ENCODE data around the gene CTNNA3.

CTNNA3 gene

DNA sequence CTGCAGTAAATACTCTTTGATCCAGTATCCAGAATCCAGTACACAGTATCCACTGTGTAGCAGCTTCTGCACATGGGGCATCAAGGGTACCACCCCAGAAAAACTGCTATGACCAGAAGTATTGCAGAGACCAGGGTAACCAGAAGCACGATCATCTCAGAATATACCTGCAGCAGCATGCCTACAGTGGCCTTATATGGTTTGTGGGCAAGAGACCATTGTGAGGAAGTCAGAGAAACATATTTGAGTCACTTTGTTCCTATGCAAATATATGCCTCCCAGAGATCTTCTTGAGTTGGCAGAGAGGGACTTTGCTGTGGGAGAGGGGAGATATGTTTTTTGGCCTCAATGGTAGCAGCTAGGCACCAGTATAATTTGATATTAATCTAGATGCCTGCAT, 976.5 kb downstream of the CTNNA3 start:
- no peak overlapping the region for H3K4me3 ChIP-seq (ENCODE audit: low read length in 2 of 2)
- H3K27ac ChIP-seq (ENCODE audit: low read depth in 2 of 2, low read length in 2 of 2) = no peak overlapping the region
- H3K27me3 ChIP-seq (ENCODE audit: control insufficient read depth in 2 of 2, insufficient read depth in 2 of 2, low read length in 2 of 2) = no peaks in the 10 kb centered on the region
- H3K36me3 ChIP-seq (ENCODE audit: control insufficient read depth in 2 of 2, insufficient read depth in 2 of 2, low read length in 2 of 2) = no peaks in the 10 kb centered on the region
- H3K4me1 ChIP-seq (ENCODE audit: control insufficient read depth in 2 of 2, insufficient read depth in 2 of 2, low read length in 2 of 2) = peaks cover 7 to 9% of the 10 kb centered on the region in 2 donors
- no peaks in the 10 kb centered on the region for H3K9me3 ChIP-seq (ENCODE audit: control insufficient read depth in 2 of 2, low read length in 2 of 2)
- H3K9ac ChIP-seq (ENCODE audit: low read depth in 1 of 2, low read length in 2 of 2) = no peak overlapping the region

GRCh38 chr10:66717231-66717981, 978.6 kb downstream of the CTNNA3 start:
- Histone ChIP-seq H3K27me3 (ENCODE audit: control insufficient read depth in 2 of 2, insufficient read depth in 2 of 2, low read length in 2 of 2) (no peaks in the 10 kb centered on the region), H3K36me3 (ENCODE audit: control insufficient read depth in 2 of 2, insufficient read depth in 2 of 2, low read length in 2 of 2) (no peaks in the 10 kb centered on the region), H3K9me3 (ENCODE audit: control insufficient read depth in 2 of 2, low read length in 2 of 2) (no peaks in the 10 kb centered on the region), H3K9ac (ENCODE audit: low read depth in 1 of 2, low read length in 2 of 2) (no peak overlapping the region), H3K4me3 (ENCODE audit: low read length in 2 of 2) (peak overlapping the region; percentile 37 to 59), H3K27ac (ENCODE audit: low read depth in 2 of 2, low read length in 2 of 2) (peak overlapping the region; percentile 72 to 73), H3K4me1 (ENCODE audit: control insufficient read depth in 2 of 2, insufficient read depth in 2 of 2, low read length in 2 of 2) (peaks cover 7 to 9% of the 10 kb centered on the region in 2 donors)

DNA sequence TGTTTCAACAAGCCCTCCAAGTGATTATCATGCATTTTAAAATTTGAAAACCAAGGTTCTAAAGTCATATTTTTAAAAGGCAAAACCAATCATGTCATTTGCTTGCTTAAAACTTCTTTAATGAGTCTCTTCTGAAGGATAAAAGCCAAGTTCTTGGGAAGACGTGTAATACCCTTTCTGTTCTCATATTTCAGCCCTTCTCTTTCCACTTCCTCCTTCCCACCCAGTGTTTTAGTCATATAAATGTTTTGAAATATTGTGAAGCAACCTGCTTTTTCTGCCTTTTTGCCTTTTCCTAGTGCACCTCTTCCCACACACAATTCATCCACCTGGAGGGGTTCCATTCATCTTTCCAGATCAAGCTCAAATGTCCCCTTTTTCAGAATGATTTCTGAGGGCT, 981.3 kb downstream of the CTNNA3 start:
- Histone ChIP-seq H3K27me3 (ENCODE audit: control insufficient read depth in 2 of 2, insufficient read depth in 2 of 2, low read length in 2 of 2) (no peaks in the 10 kb centered on the region), H3K9ac (ENCODE audit: low read depth in 1 of 2, low read length in 2 of 2) (no peak overlapping the region), H3K36me3 (ENCODE audit: control insufficient read depth in 2 of 2, insufficient read depth in 2 of 2, low read length in 2 of 2) (no peaks in the 10 kb centered on the region), H3K9me3 (ENCODE audit: control insufficient read depth in 2 of 2, low read length in 2 of 2) (no peaks in the 10 kb centered on the region), H3K4me1 (ENCODE audit: control insufficient read depth in 2 of 2, insufficient read depth in 2 of 2, low read length in 2 of 2) (peaks cover 7 to 9% of the 10 kb centered on the region in 2 donors), H3K27ac (ENCODE audit: low read depth in 2 of 2, low read length in 2 of 2) (no peak overlapping the region), H3K4me3 (ENCODE audit: low read length in 2 of 2) (no peak overlapping the region)

GRCh38 chr10:66713387-66713786, 982.6 kb downstream of the CTNNA3 start:
- Histone ChIP-seq H3K27ac (ENCODE audit: low read depth in 2 of 2, low read length in 2 of 2) (no peak overlapping the region), H3K4me3 (ENCODE audit: low read length in 2 of 2) (no peak overlapping the region), H3K9me3 (ENCODE audit: control insufficient read depth in 2 of 2, low read length in 2 of 2) (no peaks in the 10 kb centered on the region), H3K27me3 (ENCODE audit: control insufficient read depth in 2 of 2, insufficient read depth in 2 of 2, low read length in 2 of 2) (no peaks in the 10 kb centered on the region), H3K36me3 (ENCODE audit: control insufficient read depth in 2 of 2, insufficient read depth in 2 of 2, low read length in 2 of 2) (no peaks in the 10 kb centered on the region), H3K4me1 (ENCODE audit: control insufficient read depth in 2 of 2, insufficient read depth in 2 of 2, low read length in 2 of 2) (peaks cover 7 to 9% of the 10 kb centered on the region in 2 donors), H3K9ac (ENCODE audit: low read depth in 1 of 2, low read length in 2 of 2) (no peak overlapping the region)

DNA sequence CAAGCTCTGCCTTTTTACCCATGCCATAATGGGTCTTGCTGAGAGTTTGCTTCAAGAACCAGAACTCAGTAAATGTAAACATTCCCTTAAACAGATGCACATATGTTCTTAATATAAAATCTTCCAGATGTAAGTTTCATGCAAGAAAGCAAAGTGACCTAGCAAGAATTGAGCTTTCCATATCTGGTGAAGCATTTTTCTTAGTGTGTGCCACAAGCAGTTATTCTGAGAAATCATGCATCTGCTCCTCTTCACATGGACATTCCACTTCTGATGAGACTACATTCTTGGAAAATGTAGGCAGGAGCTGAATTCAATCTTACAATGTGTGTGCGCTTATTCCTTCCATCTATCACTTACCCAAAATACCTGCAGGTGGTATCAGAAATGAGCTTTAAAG, 997.9 kb downstream of the CTNNA3 start:
- no peaks in the 10 kb centered on the region for H3K9me3 ChIP-seq (ENCODE audit: control insufficient read depth in 2 of 2, low read length in 2 of 2)
- no peaks in the 10 kb centered on the region for H3K36me3 ChIP-seq (ENCODE audit: control insufficient read depth in 2 of 2, insufficient read depth in 2 of 2, low read length in 2 of 2)
- no peaks in the 10 kb centered on the region for H3K4me1 ChIP-seq (ENCODE audit: control insufficient read depth in 2 of 2, insufficient read depth in 2 of 2, low read length in 2 of 2)
- H3K27ac ChIP-seq (ENCODE audit: low read depth in 2 of 2, low read length in 2 of 2) = no peak overlapping the region
- H3K9ac ChIP-seq (ENCODE audit: low read depth in 1 of 2, low read length in 2 of 2) = no peak overlapping the region
- no peak overlapping the region for H3K4me3 ChIP-seq (ENCODE audit: low read length in 2 of 2)
- H3K27me3 ChIP-seq (ENCODE audit: control insufficient read depth in 2 of 2, insufficient read depth in 2 of 2, low read length in 2 of 2) = no peaks in the 10 kb centered on the region

DNA sequence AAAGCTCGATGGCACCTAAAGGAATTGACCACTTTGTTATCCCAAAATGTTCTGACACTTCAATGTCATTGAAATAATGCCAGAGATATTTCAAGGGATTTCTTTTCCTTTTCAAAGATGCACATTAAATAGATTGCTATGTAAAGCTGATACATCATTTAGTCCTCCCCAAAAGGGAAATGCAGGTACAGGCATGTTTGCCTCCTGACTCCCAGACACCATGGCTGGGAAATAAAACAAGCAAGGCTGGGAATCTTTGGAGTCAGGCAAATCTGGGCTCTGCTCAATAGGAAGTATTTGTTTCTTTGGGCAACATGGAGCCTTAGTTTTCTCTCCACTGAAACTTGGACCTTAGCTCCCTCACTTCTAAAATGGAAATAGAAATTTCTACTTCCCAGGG, 1000.9 kb downstream of the CTNNA3 start:
- H3K36me3 ChIP-seq (ENCODE audit: control insufficient read depth in 2 of 2, insufficient read depth in 2 of 2, low read length in 2 of 2) = no peaks in the 10 kb centered on the region
- no peak overlapping the region for H3K27ac ChIP-seq (ENCODE audit: low read depth in 2 of 2, low read length in 2 of 2)
- H3K27me3 ChIP-seq (ENCODE audit: control insufficient read depth in 2 of 2, insufficient read depth in 2 of 2, low read length in 2 of 2) = no peaks in the 10 kb centered on the region
- no peaks in the 10 kb centered on the region for H3K4me1 ChIP-seq (ENCODE audit: control insufficient read depth in 2 of 2, insufficient read depth in 2 of 2, low read length in 2 of 2)
- H3K4me3 ChIP-seq (ENCODE audit: low read length in 2 of 2) = no peak overlapping the region
- H3K9ac ChIP-seq (ENCODE audit: low read depth in 1 of 2, low read length in 2 of 2) = no peak overlapping the region
- no peaks in the 10 kb centered on the region for H3K9me3 ChIP-seq (ENCODE audit: control insufficient read depth in 2 of 2, low read length in 2 of 2)

DNA sequence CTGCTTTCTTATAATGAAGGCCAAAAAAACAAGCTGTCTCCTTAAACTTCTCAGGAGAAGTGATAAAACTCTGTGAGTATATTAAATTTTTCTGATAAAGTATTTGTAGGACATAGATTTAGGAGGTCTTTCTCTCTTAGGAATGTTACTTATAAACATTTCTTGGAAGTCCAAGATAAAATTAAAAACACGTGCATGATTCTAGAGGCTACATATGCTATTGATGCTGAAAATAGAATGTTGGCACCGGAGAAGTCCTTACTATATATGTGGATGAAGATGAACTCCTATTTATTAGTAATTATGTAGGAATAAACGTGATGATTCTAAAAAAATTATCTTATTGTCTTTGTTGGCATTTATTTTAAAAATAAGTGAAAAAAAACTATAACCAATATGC, 1011.4 kb downstream of the CTNNA3 start:
- Histone ChIP-seq H3K27me3 (ENCODE audit: control insufficient read depth in 2 of 2, insufficient read depth in 2 of 2, low read length in 2 of 2) (no peaks in the 10 kb centered on the region), H3K4me1 (ENCODE audit: control insufficient read depth in 2 of 2, insufficient read depth in 2 of 2, low read length in 2 of 2) (no peaks in the 10 kb centered on the region), H3K36me3 (ENCODE audit: control insufficient read depth in 2 of 2, insufficient read depth in 2 of 2, low read length in 2 of 2) (no peaks in the 10 kb centered on the region), H3K9ac (ENCODE audit: low read depth in 1 of 2, low read length in 2 of 2) (no peak overlapping the region), H3K27ac (ENCODE audit: low read depth in 2 of 2, low read length in 2 of 2) (no peak overlapping the region), H3K9me3 (ENCODE audit: control insufficient read depth in 2 of 2, low read length in 2 of 2) (no peaks in the 10 kb centered on the region), H3K4me3 (ENCODE audit: low read length in 2 of 2) (no peak overlapping the region)

DNA sequence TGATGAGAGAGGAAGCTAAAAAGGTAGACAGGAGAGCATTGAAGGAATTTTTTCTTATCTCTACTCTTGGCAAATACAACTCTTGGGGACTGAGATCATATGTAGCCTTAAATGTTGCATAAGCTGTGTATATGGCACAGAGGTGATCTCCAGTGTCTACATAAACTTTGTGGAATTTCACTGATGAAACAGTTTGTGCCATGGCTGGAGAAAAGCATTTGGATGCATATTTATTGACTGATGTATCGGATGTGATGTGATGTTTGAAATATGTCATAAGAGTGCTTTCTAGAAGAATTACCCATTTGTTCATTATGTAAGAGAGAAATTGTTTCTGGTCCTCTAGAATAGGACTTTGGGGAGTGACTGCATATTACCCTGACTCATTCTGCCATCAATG, 1015.1 kb downstream of the CTNNA3 start:
- H3K9me3 ChIP-seq (ENCODE audit: control insufficient read depth in 2 of 2, low read length in 2 of 2) = no peaks in the 10 kb centered on the region
- H3K9ac ChIP-seq (ENCODE audit: low read depth in 1 of 2, low read length in 2 of 2) = no peak overlapping the region
- H3K4me3 ChIP-seq (ENCODE audit: low read length in 2 of 2) = no peak overlapping the region
- H3K27ac ChIP-seq (ENCODE audit: low read depth in 2 of 2, low read length in 2 of 2) = no peak overlapping the region
- no peaks in the 10 kb centered on the region for H3K4me1 ChIP-seq (ENCODE audit: control insufficient read depth in 2 of 2, insufficient read depth in 2 of 2, low read length in 2 of 2)
- H3K27me3 ChIP-seq (ENCODE audit: control insufficient read depth in 2 of 2, insufficient read depth in 2 of 2, low read length in 2 of 2) = no peaks in the 10 kb centered on the region
- H3K36me3 ChIP-seq (ENCODE audit: control insufficient read depth in 2 of 2, insufficient read depth in 2 of 2, low read length in 2 of 2) = no peaks in the 10 kb centered on the region

- no peaks in the 10 kb centered on the region for H3K36me3 ChIP-seq (ENCODE audit: control insufficient read depth in 2 of 2, insufficient read depth in 2 of 2, low read length in 2 of 2)
- no peak overlapping the region for H3K9ac ChIP-seq (ENCODE audit: low read depth in 1 of 2, low read length in 2 of 2)
- no peaks in the 10 kb centered on the region for H3K4me1 ChIP-seq (ENCODE audit: control insufficient read depth in 2 of 2, insufficient read depth in 2 of 2, low read length in 2 of 2)
- no peaks in the 10 kb centered on the region for H3K27me3 ChIP-seq (ENCODE audit: control insufficient read depth in 2 of 2, insufficient read depth in 2 of 2, low read length in 2 of 2)
- H3K9me3 ChIP-seq (ENCODE audit: control insufficient read depth in 2 of 2, low read length in 2 of 2) = no peaks in the 10 kb centered on the region
- H3K4me3 ChIP-seq (ENCODE audit: low read length in 2 of 2) = no peak overlapping the region
- no peak overlapping the region for H3K27ac ChIP-seq (ENCODE audit: low read depth in 2 of 2, low read length in 2 of 2)
These were observed 1017.5 kb downstream of the CTNNA3 start for GRCh38 chr10:66678521-66678920.

- H3K36me3 ChIP-seq (ENCODE audit: control insufficient read depth in 2 of 2, insufficient read depth in 2 of 2, low read length in 2 of 2) = no peaks in the 10 kb centered on the region
- H3K27ac ChIP-seq (ENCODE audit: low read depth in 2 of 2, low read length in 2 of 2) = no peak overlapping the region
- H3K27me3 ChIP-seq (ENCODE audit: control insufficient read depth in 2 of 2, insufficient read depth in 2 of 2, low read length in 2 of 2) = no peaks in the 10 kb centered on the region
- H3K9ac ChIP-seq (ENCODE audit: low read depth in 1 of 2, low read length in 2 of 2) = no peak overlapping the region
- H3K9me3 ChIP-seq (ENCODE audit: control insufficient read depth in 2 of 2, low read length in 2 of 2) = no peaks in the 10 kb centered on the region
- H3K4me3 ChIP-seq (ENCODE audit: low read length in 2 of 2) = no peak overlapping the region
- no peaks in the 10 kb centered on the region for H3K4me1 ChIP-seq (ENCODE audit: control insufficient read depth in 2 of 2, insufficient read depth in 2 of 2, low read length in 2 of 2)
These were observed 1022.9 kb downstream of the CTNNA3 start for GRCh38 chr10:66673071-66673470.
